K562 (cell line): ENCODE measurements around the gene ST7. TPM values are rescaled to one million over a fixed set of nuclear protein-coding genes. Genes with fewer than 3 reads are reported as not detected.

ENCODE experiments used
- FOXA3 ChIP-seq, 2 experiments: fragments of 450-650 bp in 1 of 2; sonication (generic) in 1 of 2; formaldehyde crosslinking; IDR thresholded peaks in 1 of 2; conservative IDR thresholded peaks in 1 of 2; 2 replicates each; pipeline versions ENCODE4 v1.4.0 to v1.8.0; 2020 to 2022; ENCODE audit warnings: mild to moderate bottlenecking in 2 of 2, missing genetic modification reagents in 1 of 2
- HDAC6 ChIP-seq: IDR thresholded peaks from 2 replicates; pipeline ENCODE4 v1.6.1; 2012; ENCODE audit warnings: low read depth, mild to moderate bottlenecking, control low read depth, inconsistent platforms, low read length, moderate library complexity
- HNRNPH1 ChIP-seq: fragments of 200-400 bp; formaldehyde crosslinking; optimal IDR thresholded peaks from 2 replicates; pipeline ENCODE3; 2017; ENCODE audit warnings: low read depth, mild to moderate bottlenecking, low read length, moderate library complexity
- HOMEZ ChIP-seq: fragments of 250-450 bp; sonication (Bioruptor Pico); IDR thresholded peaks from 2 replicates; pipeline ENCODE4 v1.4.0; 2020; ENCODE audit warnings: mild to moderate bottlenecking, moderate library complexity
- JUN ChIP-seq, 2 experiments: sonication (generic) in 1 of 2; formaldehyde crosslinking in 1 of 2; IDR thresholded peaks; 2 replicates each; pipeline versions ENCODE4 v1.6.1 to v1.8.0; 2012 to 2022; ENCODE audit warnings: borderline replicate concordance in 2 of 2, mild to moderate bottlenecking in 2 of 2, improper control_type of control experiment in 1 of 2, low read depth in 1 of 2, low read length in 1 of 2, missing genetic modification reagents in 1 of 2
- KLF16 ChIP-seq: IDR thresholded peaks from 2 replicates; pipeline ENCODE4 v1.6.1; 2016; ENCODE audit warnings: antibody characterized with exemption
- MXD1 ChIP-seq: fragments of 250-450 bp; sonication (Bioruptor Pico); IDR thresholded peaks from 2 replicates; pipeline ENCODE4 v1.8.0; 2021; ENCODE audit warnings: borderline replicate concordance, mild to moderate bottlenecking, moderate library complexity; ENCODE audit not compliant: poor library complexity, severe bottlenecking
- RAD51 ChIP-seq: fragments of 450-650 bp; IDR thresholded peaks from 2 replicates; pipeline ENCODE4 v1.7.1; 2016; ENCODE audit warnings: low read depth, mild to moderate bottlenecking, borderline replicate concordance
- SFPQ ChIP-seq: fragments of 200-400 bp; formaldehyde crosslinking; IDR thresholded peaks from 2 replicates; pipeline ENCODE4 v1.6.1; 2017; ENCODE audit warnings: mild to moderate bottlenecking, low read depth, low read length, moderate library complexity
- SMARCA4 ChIP-seq: fragments of 450-650 bp; IDR thresholded peaks from 2 replicates; pipeline ENCODE4 v1.6.1; 2016
- TCF7L2 ChIP-seq: fragments of 150-350 bp; IDR thresholded peaks from 2 replicates; pipeline ENCODE4 v1.6.1; 2016; ENCODE audit warnings: low read depth, mild to moderate bottlenecking, low read length, moderate library complexity
- TFAM ChIP-seq: fragments of 250-450 bp; sonication (Bioruptor Pico); conservative IDR thresholded peaks from 2 replicates; pipeline ENCODE4 v1.5.0; 2021; ENCODE audit warnings: mild to moderate bottlenecking, moderate library complexity
- TSC22D4 ChIP-seq: fragments of 450-650 bp; IDR thresholded peaks from 2 replicates; pipeline ENCODE4 v1.6.1; 2016; ENCODE audit warnings: missing genetic modification characterization, missing biosample characterization, control low read depth
- ZFP91 ChIP-seq: sonication (generic); formaldehyde crosslinking; IDR thresholded peaks from 2 replicates; pipeline ENCODE4 v1.8.0; 2022; ENCODE audit warnings: mild to moderate bottlenecking, missing genetic modification reagents
- ZNF143 ChIP-seq: sonication (generic); formaldehyde crosslinking; IDR thresholded peaks from 2 replicates; pipeline ENCODE4 v1.9.0; 2022; ENCODE audit warnings: mild to moderate bottlenecking, missing genetic modification reagents
- ZNF174 ChIP-seq: fragments of 250-450 bp; sonication (Bioruptor Pico); IDR thresholded peaks from 2 replicates; pipeline ENCODE4 v1.4.0; 2020; ENCODE audit warnings: mild to moderate bottlenecking
- ZNF23 ChIP-seq: fragments of 250-450 bp; sonication (Bioruptor Pico); IDR thresholded peaks from 2 replicates; pipeline ENCODE4 v1.4.0; 2020; ENCODE audit warnings: mild to moderate bottlenecking
- ZNF586 ChIP-seq: fragments of 450-650 bp; formaldehyde crosslinking; conservative IDR thresholded peaks from 2 replicates; pipeline ENCODE4 v1.4.0; 2020; ENCODE audit warnings: mild to moderate bottlenecking, moderate library complexity
- polyA plus RNA-seq, 8 experiments: library from polyadenylated mRNA; depleted of rRNA in 4 of 8; stranded (reverse) in 5 of 8; unstranded in 3 of 8; fragments of >200 nt; fragmentation: Nextera tagmentation in 2 of 8; fragmentation: Illumina TruSeq in 1 of 8; extraction: Ambion mirVana in 2 of 8; extraction: Trizol in 1 of 8; gene quantifications; 2 replicates each; pipeline versions ENCODE4 v1.2.1 to v1.2.3, GENCODE V29; 2011 to 2014; ENCODE audit warnings: inconsistent platforms in 1 of 8, missing spikeins in 1 of 8
- total RNA-seq, 7 experiments: library from RNA; depleted of rRNA in 6 of 7; stranded (reverse); fragments of >200 nt in 6 of 7; fragmentation: Illumina TruSeq in 2 of 7; extraction: Trizol in 2 of 7; gene quantifications; 2 replicates each; pipeline versions ENCODE4 v1.2.1 to v1.2.3, GENCODE V29; 2011 to 2021; ENCODE audit warnings: low replicate concordance in 1 of 7

ST7 gene
- total and polyA plus RNA-seq, 9 of the 15 experiments (the other 6 are each of a cell fraction or from before 2014, with no cell fraction given) = 23.9 to 56.3 (median 36.9) TPM

- TF ChIP-seq RAD51 (no peak), FOXA3 (CRISPR knock-in tag; conservative IDR thresholded peaks at IDR 0.05 in 1 of 2, IDR thresholded peaks at IDR 0.05 in 1 of 2) (0 out of 4 replicates have a peak, but pooled peaks of 1 of the 2 experiments have one; percentile 3), ZNF143 (CRISPR knock-in tag) (no peak), TCF7L2 (no peak), TFAM (no peak), HOMEZ (CRISPR knock-in tag) (no peak), SMARCA4 (peak; percentile 100), SFPQ (no peak), KLF16 (peak; percentile 75), ZNF23 (CRISPR knock-in tag) (no peak), TSC22D4 (tag) (0 out of 2 replicates have a peak, but pooled peaks have one; percentile 67), ZNF586 (CRISPR knock-in tag) (no peak), JUN (IDR thresholded peaks at IDR 0.05; ENCODE audit: borderline replicate concordance, low read depth, low read length) (peak; percentile 94), JUN (CRISPR knock-in tag; IDR thresholded peaks at IDR 0.05; ENCODE audit: borderline replicate concordance) (0 out of 2 replicates have a peak, but pooled peaks have one; percentile 41), HDAC6 (no peak), MXD1 (CRISPR knock-in tag) (no peak), HNRNPH1 (no peak), ZNF174 (CRISPR knock-in tag) (no peak), ZFP91 (CRISPR knock-in tag) (no peak)
Observed at GRCh38 chr7:116949941-116950801, 3.1 kb upstream of the ST7 start (continued).
